Right kidney (tissue), 1 donor: Measurements from ENCODE around the gene NAA35.
A peak's percentile ranks its signal among the peaks of the same experiment; 100 is the strongest.
"Not testable (repeated sequence)": the region's sequence is repeated elsewhere in the genome, so short reads cannot be mapped to it uniquely, and the experiment has no call there.

Experiments used
- DNase-seq: peaks from one replicate; pipeline ENCODE4 v3.0.0-alpha.2; 2016

NAA35 gene

DNA sequence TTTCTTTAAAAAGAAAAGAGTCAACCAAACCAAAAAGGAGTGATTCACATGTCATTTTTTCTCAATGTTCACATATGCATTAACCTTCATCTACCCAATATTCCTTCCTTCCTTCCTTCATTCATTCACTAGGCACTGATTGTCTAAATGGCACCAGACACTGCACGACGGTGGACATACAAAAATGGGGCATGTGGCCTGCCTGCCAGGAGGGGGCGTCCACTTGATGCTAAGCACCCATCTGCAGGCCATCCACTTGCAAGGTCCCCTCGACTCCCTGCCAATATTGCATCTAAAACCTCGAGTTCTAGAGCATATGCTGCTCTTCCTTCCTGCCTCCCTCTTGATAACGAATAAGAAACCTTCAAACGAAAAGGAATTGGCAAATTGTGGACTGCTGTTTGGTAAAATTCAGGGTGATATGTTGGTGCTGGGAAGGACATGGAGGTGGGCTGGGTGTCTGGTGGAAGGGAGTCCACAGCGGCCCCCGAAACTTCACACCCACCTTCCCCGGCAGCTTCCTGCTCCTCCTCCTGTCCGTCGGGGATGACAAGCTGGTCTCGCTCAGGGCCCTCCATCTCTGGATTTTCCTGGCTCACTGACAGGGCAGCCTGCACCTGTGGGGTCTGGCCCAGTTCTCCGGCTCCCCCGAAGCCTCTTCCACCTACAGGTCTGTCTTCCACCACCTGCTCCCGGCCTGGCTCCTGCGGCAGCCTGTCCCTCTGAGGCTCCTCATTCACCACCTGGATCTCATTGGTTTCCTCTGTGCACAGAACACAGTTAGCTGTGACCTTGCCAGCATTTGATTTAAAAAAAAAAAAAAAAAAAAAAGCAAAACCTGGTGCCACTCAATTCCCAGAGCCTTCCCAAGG lies 94.2 kb downstream of the NAA35 start:
- no peak for DNase-seq

DNA sequence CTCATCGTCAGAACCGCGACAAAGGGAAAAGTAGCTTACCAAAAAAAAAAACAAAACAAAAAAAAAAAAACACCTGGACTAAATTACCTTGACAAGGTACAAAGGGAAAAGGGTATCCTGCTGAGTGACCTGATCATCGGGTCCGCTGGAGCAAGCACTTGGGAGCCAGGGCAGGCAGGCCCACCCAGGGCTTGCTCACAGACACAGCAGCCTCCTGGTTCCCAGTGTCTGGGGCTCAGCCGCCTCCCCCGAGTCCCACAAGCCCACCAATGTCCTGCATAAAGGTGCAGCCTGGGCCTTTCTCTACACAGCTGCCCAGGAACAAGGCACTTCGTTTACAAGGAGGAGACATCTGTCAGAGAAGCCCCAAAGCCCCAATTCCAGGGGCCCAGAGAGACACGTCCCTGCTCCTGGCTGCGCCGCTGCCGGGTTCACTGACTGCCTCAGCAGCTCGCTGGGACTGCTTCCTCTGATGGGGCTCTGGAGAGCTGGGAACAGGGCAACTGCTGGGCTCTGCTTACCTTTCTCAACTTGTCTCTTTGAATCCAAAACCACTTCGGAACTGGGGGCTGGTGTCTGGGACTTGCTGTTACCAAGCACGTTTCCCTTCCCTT lies 95.0 kb downstream of the NAA35 start:
- DNase-seq: no peak

- no peak for DNase-seq
Measured at GRCh38 chr9:86036555-86036954, 95.6 kb downstream of the NAA35 start.

- no peak for DNase-seq
Measured at GRCh38 chr9:86039991-86040860, 99.3 kb downstream of the NAA35 start.

GRCh38 chr9:86040861-86041155 lies 99.9 kb downstream of the NAA35 start:
- DNase-seq: no peak

DNA sequence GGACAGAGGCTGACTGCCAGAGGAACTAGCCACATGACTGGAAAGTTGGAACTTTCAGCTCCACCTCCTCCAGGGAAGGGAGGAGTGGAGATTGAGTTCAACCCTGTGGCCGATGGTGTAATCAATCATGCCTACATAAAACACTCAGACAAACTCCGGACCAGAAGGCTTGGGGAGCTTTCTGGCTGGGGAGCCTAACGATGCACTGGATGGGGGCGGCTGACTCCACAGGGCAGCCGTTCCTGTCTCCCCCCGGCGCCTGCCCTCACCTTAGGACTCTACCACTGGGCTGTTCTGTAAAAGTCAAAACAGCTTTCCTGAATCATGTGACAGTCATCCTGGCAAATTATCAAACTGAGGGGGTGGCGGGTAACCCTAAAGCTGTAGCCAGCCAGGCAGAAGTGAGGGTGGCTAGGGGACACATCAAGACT lies 100.4 kb downstream of the NAA35 start:
- DNase-seq: peak; percentile 62

DNA sequence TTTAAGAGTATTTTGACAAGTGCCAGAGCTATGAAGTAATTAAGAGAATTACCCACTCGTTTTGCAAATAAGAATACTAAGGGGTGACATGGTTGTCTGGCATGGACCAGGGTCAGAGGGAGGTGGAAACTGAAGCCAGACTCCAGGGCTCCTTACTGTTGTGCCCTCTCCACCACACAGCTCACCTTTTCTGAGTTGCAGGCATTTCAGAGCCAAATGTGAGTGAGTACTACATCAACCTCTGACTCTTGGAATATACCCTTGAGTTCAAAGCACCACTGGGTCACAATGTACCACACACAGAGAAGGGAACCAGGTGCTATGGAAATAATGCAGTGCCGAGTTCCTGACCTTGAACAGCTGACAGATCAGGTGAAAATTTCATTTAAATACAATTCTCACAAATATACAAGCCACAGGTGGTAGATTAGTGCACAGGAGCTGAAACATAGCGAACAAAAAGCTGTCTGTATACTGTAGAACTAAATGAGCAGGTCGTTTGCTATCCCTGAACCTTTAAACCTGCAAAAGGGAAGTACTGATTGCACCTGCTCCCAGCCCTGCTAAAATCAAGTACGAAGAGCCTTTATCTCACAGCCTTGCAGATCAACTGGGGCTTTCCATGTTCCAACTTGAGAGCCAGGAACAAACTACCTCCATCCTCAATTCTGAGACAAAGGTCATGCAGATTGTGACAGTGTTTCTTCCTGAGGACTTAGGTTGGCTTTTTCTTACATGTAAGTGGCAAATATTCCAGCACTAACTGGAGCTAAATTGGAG lies 101.4 kb downstream of the NAA35 start:
- no peak for DNase-seq

GRCh38 chr9:86043586-86043985 lies 102.6 kb downstream of the NAA35 start:
- DNase-seq: no peak

GRCh38 chr9:86043999-86044398 lies 103.1 kb downstream of the NAA35 start:
- DNase-seq: no peak

- no peak for DNase-seq
Measured at GRCh38 chr9:86045654-86046053, 104.7 kb downstream of the NAA35 start.

DNA sequence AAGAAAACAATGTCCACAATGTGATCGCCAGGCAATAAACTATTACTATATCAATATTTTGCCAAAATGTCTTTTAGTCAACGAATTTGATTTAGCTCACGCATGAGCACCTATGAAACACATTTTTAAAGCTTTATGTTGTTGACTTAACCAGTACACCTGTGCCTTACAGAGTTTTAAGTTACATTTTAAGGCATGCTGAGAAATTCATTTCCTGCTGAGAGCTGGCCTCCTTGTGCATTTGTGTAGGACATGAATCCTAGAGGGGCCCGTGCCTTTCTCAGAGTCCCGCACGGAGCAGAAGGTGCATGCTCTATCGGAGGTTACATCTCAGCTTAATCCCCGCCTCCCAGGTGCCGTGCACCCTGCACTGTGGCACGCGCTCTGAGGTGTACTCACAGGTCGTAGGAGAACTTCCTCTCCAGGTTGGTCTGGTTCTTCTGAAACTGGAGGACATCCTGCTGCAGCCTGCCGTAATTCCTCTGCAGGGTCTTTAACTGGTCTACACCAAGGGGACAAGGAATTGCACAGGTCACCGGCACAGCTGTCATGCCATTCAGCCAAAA lies 105.2 kb downstream of the NAA35 start:
- no peak for DNase-seq

GRCh38 chr9:86046930-86047341 lies 106.0 kb downstream of the NAA35 start:
- DNase-seq: no peak

- no peak for DNase-seq
Measured at GRCh38 chr9:86047361-86047760, 106.4 kb downstream of the NAA35 start.

- not testable (repeated sequence) for DNase-seq
Measured at GRCh38 chr9:86048018-86048742, 107.2 kb downstream of the NAA35 start.

GRCh38 chr9:86052556-86053468 lies 111.9 kb downstream of the NAA35 start:
- no peak for DNase-seq

DNA sequence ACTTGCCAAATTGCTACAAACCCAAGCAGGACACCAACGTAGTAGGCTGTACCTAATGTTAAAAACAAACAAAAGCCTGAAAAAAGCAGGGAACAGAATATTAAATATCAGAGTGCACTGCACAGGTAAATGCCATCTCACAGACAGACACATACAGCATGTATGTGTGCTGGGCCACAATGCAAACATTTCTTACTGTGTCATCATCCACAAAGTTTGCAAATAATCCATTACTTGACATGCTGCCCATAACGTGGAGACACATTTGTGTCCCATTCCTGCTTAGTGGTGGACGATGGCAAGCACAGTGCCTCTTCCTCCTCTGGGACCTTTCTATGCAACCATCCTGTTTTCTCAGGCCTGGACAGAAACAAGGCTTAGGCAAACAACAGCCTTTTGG lies 113.7 kb downstream of the NAA35 start:
- DNase-seq: no peak

DNA sequence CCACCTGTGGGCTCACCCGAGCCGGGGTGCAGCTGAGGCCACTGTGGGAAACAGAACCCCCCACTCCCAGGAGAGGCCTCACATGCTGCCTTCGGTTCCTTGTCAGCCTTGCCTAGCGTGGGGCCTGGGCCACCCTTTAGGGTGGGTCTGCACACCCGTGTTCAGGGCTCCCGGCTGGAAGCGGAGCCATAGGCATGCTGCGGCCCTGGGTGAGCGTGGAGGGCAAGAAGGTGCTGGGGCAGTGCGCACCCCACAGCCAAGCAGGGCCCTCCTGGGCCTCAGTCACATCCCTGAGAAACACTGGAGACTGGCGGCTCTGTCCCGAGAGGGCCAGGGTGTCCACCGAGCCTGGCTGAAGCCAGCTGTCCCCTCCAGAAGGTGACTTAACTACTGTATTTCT lies 116.5 kb downstream of the NAA35 start:
- no peak for DNase-seq

- DNase-seq: no peak
Measured at GRCh38 chr9:86061972-86062739, 121.2 kb downstream of the NAA35 start.
